Ascending aorta (tissue), 2 donors: Measurements from ENCODE around the gene RNASEL. TPM values are rescaled to one million over a fixed set of nuclear protein-coding genes. Genes with fewer than 3 reads are reported as not detected.

ENCODE experiments used
- DNase-seq, 2 donors: peaks; one replicate each; pipeline ENCODE4 v3.0.0-alpha.2; 2019; ENCODE audit warnings: low spot score in 2 of 2
- H3K27ac ChIP-seq, 2 donors: fragments of 200-600 bp; sonication (generic); one replicate each; pipeline ENCODE4 v1.5.1; 2016 to 2017; ENCODE audit warnings: mild to moderate bottlenecking in 1 of 2
- H3K27me3 ChIP-seq: fragments of 200-600 bp; sonication (generic); one replicate; pipeline ENCODE4 v1.5.1; 2017
- H3K36me3 ChIP-seq, 2 donors: fragments of 200-600 bp; sonication (generic); one replicate each; pipeline ENCODE4 v1.5.1; 2016
- H3K4me1 ChIP-seq, 2 donors: fragments of 200-600 bp; sonication (generic); one replicate each; pipeline ENCODE4 v1.5.1; 2016 to 2017; ENCODE audit warnings: mild to moderate bottlenecking in 1 of 2
- H3K4me3 ChIP-seq, 2 donors: fragments of 200-600 bp; sonication (generic); one replicate each; pipeline ENCODE4 v1.5.1; 2016 to 2017; ENCODE audit warnings: mild to moderate bottlenecking in 1 of 2
- H3K9me3 ChIP-seq, 2 donors: fragments of 200-600 bp; sonication (generic); one replicate each; pipeline ENCODE4 v1.5.1; 2016
- intact Hi-C: fragments of 100-400 bp; cut with DNase I; formaldehyde crosslinking; loops from one replicate; pipeline ENCODE4 v1.15.1; 2023
- total RNA-seq: library from RNA; depleted of rRNA; stranded (reverse); fragments of >200 nt; gene quantifications from one replicate; pipeline ENCODE4 v1.1.0, GENCODE V29; 2016
- TF ChIP-seq, protein P1 (sequence below), 3 experiments: fragments of 200-600 bp in 2 of 3; fragments of 450-650 bp in 1 of 3; sonication (generic) in 2 of 3; IDR thresholded peaks; one replicate each; pipeline ENCODE4 v1.5.1; 2016 to 2019; ENCODE audit warnings: antibody characterized with exemption in 3 of 3, mild to moderate bottlenecking in 1 of 3, moderate library complexity in 1 of 3

The RNASEL gene
- total RNA-seq, 1 donor from 2014 or later = 0.43 TPM

DNA sequence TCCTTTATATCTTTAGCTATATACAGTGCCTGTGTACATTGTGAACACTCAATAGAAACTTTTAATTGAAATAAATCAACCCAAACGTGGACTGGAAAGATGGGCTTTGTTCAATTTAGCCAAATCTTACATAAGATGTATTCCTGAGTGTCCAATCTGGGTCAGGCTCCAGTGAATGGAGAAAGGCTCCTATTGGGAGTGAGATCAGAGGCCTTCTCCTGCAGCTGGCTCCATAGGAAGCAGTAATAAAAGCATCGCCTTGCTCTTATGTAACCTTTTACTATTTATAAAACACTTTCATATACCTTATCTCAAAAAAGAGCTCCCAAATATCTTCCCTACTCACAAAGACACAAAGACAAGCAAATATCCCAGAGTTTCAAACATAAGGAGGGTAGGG lies 40.0 kb upstream of the RNASEL start:
- Histone ChIP-seq H3K27me3 (no peaks in the 10 kb centered on the region), H3K36me3 (no peaks in the 10 kb centered on the region), H3K4me3 (no peak overlapping the region), H3K4me1 (no peaks in the 10 kb centered on the region), H3K9me3 (no peaks in the 10 kb centered on the region), H3K27ac (no peak overlapping the region)
- DNase-seq = no peak
- TF ChIP-seq, protein P1, sequence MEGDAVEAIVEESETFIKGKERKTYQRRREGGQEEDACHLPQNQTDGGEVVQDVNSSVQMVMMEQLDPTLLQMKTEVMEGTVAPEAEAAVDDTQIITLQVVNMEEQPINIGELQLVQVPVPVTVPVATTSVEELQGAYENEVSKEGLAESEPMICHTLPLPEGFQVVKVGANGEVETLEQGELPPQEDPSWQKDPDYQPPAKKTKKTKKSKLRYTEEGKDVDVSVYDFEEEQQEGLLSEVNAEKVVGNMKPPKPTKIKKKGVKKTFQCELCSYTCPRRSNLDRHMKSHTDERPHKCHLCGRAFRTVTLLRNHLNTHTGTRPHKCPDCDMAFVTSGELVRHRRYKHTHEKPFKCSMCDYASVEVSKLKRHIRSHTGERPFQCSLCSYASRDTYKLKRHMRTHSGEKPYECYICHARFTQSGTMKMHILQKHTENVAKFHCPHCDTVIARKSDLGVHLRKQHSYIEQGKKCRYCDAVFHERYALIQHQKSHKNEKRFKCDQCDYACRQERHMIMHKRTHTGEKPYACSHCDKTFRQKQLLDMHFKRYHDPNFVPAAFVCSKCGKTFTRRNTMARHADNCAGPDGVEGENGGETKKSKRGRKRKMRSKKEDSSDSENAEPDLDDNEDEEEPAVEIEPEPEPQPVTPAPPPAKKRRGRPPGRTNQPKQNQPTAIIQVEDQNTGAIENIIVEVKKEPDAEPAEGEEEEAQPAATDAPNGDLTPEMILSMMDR (IDR thresholded peaks at IDR 0.05) = no peak
- intact Hi-C loops = no loop called here

DNA sequence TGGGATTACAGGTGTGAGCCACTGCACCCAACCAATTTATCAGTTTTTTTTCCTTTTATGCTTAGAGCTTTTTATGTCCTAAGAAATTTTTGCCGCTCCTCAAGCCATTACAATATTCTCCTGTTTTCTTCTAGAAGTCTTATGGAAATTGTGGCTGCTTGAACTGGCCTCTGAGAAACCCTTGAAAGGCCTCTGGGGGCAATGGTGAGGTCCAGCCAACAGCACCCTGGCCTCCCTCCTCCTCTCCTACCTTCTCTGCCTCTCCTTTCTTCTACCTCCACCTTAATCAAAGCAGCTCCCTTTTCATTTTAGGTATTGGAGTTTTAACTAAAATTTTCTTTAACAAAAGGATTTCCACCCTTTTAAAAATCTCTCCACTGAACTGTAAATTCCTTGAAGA lies 39.6 kb upstream of the RNASEL start:
- Histone ChIP-seq H3K36me3 (no peaks in the 10 kb centered on the region), H3K27ac (no peak overlapping the region), H3K27me3 (no peaks in the 10 kb centered on the region), H3K4me3 (no peak overlapping the region), H3K9me3 (no peaks in the 10 kb centered on the region), H3K4me1 (no peaks in the 10 kb centered on the region)
- no peak for DNase-seq
- intact Hi-C loops = no loop called here
- TF ChIP-seq, protein P1 (IDR thresholded peaks at IDR 0.05) = no peak

DNA sequence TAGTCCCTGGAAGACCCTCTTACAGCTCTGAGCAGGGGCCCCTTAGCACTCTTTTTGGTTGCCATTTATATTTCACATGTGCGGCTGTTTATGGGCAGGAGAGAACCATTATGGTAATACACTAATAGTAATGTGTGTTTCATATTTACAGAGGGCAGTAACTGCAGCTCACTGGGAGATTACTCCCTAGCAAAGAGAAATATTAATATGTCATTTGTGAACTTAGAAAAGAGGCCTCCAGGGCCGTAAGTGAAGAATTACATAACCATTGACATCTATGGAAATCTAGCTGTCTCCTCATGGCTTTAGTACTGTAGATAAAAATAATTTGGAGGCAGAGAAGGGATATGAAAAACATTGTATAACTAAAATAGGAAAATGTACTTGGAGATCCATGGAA lies 38.6 kb upstream of the RNASEL start:
- Histone ChIP-seq H3K9me3 (no peaks in the 10 kb centered on the region), H3K27me3 (no peaks in the 10 kb centered on the region), H3K4me1 (peaks cover 0 to 5% of the 10 kb centered on the region in 2 donors), H3K27ac (no peak overlapping the region), H3K4me3 (no peak overlapping the region), H3K36me3 (no peaks in the 10 kb centered on the region)
- intact Hi-C loops = no loop called here
- DNase-seq = no peak
- TF ChIP-seq, protein P1 (IDR thresholded peaks at IDR 0.05) = no peak

DNA sequence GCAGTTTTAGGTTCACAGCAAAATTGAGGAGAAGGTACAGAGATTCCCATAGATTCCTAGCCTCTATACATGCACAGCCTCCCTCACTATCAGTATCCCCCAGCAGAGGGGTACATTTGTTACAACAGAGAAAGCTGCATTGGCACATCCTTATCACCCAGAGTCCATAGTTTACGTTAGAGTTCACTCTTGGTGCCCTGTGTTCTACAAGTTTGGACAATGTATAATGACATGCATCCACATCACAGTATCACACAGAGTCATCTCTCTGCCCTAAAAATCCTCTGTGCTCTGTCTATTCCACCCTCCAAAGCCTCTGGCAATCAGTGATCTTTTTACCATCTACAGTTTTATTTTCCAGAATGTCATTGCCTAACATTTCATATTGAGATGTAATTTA lies 37.5 kb upstream of the RNASEL start:
- intact Hi-C loops = no loop called here

DNA sequence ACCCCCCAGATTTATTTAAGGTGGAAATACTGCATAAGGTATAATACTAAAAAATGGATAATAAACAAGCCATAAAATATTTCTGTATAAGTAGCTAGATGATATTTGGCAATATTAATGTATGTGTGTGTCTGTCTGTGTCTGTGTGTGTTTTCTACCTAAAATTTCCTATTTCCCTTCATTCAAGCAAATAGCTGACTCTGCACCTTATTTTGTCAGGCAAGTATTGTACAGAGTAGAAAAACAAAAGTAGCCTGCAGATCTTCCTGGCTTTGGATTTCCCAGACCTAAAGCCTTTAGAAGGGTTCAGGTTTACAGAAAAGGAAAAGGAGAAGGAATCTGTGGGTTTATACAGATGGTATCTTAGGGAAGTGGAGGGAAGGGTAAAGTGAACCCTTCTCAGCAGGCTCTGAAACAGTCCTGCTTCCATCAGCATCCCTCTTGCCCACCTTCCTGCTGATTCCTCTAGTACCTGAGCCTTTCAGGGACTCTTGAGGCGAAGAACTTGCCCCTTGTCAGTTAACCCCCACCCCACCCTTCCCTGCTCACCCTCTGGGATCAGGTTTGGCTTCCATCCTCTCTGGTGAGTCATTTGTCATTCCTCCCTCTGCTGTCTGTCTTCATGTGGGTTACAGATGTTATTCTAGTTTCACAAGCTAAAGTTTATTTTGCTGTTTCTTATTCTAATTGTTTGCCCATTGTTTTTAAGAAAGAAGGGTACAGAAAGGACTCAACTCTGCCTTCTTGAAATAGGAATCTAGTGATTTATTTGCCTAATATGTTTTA lies 36.9 kb upstream of the RNASEL start:
- Histone ChIP-seq H3K27me3 (no peaks in the 10 kb centered on the region), H3K4me1 (peaks cover 0 to 6% of the 10 kb centered on the region in 2 donors), H3K36me3 (no peaks in the 10 kb centered on the region), H3K27ac (no peak overlapping the region), H3K9me3 (no peaks in the 10 kb centered on the region), H3K4me3 (no peak overlapping the region)
- intact Hi-C loops = no loop called here
- DNase-seq = no peak
- TF ChIP-seq, protein P1 (IDR thresholded peaks at IDR 0.05) = no peak

More for the DNA sequence above, 37.5 kb upstream of the RNASEL start:
- H3K27me3 ChIP-seq = no peaks in the 10 kb centered on the region
- peaks cover 0 to 6% of the 10 kb centered on the region in 2 donors for H3K4me1 ChIP-seq
- H3K4me3 ChIP-seq = no peak overlapping the region
- H3K36me3 ChIP-seq = no peaks in the 10 kb centered on the region
- DNase-seq = no peak
- TF ChIP-seq, protein P1 (IDR thresholded peaks at IDR 0.05) = no peak
- no peaks in the 10 kb centered on the region for H3K9me3 ChIP-seq
- H3K27ac ChIP-seq = no peak overlapping the region
